Skeletal muscle tissue (tissue), 4 donors: ENCODE results near the gene BCAS3. TPM values are rescaled to one million over a fixed set of nuclear protein-coding genes. Genes with fewer than 3 reads are reported as not detected.
"Not testable (repeated sequence)": the region's sequence is repeated elsewhere in the genome, so short reads cannot be mapped to it uniquely, and the experiment has no call there.

Experiments used
- H3K27ac ChIP-seq: one replicate; pipeline ENCODE4 v1.7.0; 2013; ENCODE audit warnings: mild to moderate bottlenecking, low read depth, low read length, inconsistent platforms
- H3K27me3 ChIP-seq, 3 donors: one replicate each; pipeline ENCODE4 v1.7.0; 2013; ENCODE audit warnings: low read length in 3 of 3; ENCODE audit not compliant: control insufficient read depth in 3 of 3, insufficient read depth in 3 of 3
- H3K36me3 ChIP-seq, 3 donors: one replicate each; pipeline ENCODE4 v1.7.0; 2013; ENCODE audit warnings: low read length in 3 of 3; ENCODE audit not compliant: control insufficient read depth in 3 of 3, insufficient read depth in 3 of 3
- H3K4me1 ChIP-seq, 3 donors: one replicate each; pipeline ENCODE4 v1.7.0; 2013; ENCODE audit warnings: low read length in 3 of 3, mild to moderate bottlenecking in 3 of 3; ENCODE audit not compliant: control insufficient read depth in 3 of 3, insufficient read depth in 3 of 3
- H3K4me3 ChIP-seq, 3 donors: one replicate each; pipeline ENCODE4 v1.7.0; 2013; ENCODE audit warnings: low read length in 3 of 3
- H3K9ac ChIP-seq, 3 donors: one replicate each; pipeline ENCODE4 v1.7.0; 2013; ENCODE audit warnings: low read length in 3 of 3, mild to moderate bottlenecking in 3 of 3, moderate library complexity in 2 of 3, low read depth in 1 of 3
- H3K9me3 ChIP-seq, 3 donors: one replicate each; pipeline ENCODE4 v1.7.0; 2013; ENCODE audit warnings: low read length in 3 of 3; ENCODE audit not compliant: control insufficient read depth in 3 of 3
- total RNA-seq: library from RNA; depleted of rRNA; stranded (reverse); fragments of >200 nt; gene quantifications from one replicate; pipeline ENCODE4 v1.2.3, GENCODE V29; 2014
- donor health status: Osteomylitis.

BCAS3 gene
- total RNA-seq, 1 donor from 2014 or later, result 25.1 TPM

DNA sequence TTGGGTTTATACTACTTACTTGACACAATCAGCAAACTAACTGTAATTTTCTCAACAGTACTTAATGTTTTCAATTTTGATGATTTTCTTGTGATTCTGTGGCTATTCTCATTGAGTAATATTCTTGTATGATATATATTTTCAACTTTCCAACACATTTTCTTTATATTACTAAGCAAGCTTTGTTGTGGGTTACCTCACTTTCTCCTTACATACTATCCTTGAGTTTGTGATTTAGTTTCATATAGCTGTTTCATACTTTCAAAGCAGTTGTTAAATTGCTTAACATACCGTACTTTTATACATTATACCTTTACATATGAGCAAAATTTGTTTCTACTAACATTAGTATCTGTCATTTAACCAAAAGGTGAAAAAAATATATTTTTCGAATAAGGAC lies 197.1 kb downstream of the BCAS3 start:
- no peaks in the 10 kb centered on the region for H3K36me3 ChIP-seq
- no peaks in the 10 kb centered on the region for H3K27me3 ChIP-seq
- H3K27ac ChIP-seq, result no peak overlapping the region
- no peak overlapping the region for H3K4me3 ChIP-seq
- no peak overlapping the region for H3K9ac ChIP-seq
- no peaks in the 10 kb centered on the region for H3K4me1 ChIP-seq
- no peaks in the 10 kb centered on the region for H3K9me3 ChIP-seq

DNA sequence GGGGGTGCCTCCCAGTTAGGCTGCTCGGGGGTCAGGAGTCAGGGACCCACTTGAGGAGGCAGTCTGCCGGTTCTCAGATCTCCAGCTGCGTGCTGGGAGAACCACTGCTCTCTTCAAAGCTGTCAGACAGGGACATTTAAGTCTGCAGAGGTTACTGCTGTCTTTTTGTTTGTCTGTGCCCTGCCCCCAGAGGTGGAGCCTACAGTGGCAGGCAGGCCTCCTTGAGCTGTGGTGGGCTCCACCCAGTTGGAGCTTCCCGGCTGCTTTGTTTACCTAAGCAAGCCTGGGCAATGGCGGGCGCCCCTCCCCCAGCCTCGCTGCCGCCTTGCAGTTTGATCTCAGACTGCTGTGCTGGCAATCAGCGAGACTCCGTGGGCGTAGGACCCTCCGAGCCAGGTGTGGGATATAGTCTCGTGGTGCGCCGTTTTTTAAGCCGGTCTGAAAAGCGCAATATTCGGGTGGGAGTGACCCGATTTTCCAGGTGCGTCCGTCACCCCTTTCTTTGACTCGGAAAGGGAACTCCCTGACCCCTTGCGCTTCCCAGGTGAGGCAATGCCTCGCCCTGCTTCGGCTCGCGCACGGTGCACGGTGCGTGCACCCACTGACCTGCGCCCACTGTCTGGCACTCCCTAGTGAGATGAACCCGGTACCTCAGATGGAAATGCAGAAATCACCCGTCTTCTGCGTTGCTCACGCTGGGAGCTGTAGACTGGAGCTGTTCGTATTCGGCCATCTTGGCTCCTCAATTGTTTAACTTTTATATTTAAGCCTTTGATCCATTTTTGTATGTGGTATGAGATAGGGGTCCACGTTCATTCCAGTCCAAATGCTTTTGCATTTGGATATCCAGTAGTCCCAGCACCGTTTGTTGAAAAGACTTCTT lies 209.3 kb downstream of the BCAS3 start:
- not testable (repeated sequence) for H3K27me3 ChIP-seq, H3K4me3 ChIP-seq, H3K9me3 ChIP-seq, H3K27ac ChIP-seq, H3K36me3 ChIP-seq, H3K4me1 ChIP-seq, H3K9ac ChIP-seq

DNA sequence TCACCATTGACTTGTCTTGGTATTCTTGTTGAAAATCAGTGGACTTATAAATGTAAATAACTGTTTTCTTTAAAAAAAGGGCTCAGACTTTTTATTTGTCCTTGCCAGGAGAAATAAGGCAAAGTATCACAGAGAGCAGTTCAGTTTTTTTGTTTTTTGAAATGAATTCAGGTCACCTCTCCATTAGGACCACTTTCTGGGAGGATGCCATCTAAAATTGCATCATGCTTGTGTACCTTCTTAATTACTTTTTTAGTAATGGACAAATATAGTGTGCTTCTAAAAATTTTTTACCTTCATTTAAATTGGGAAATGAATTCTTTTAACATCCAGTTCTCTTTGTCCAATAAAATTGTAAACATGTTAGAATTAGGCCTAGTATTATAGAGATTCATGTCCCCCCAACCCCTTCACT lies 210.0 kb downstream of the BCAS3 start:
- H3K36me3 ChIP-seq, result no peaks in the 10 kb centered on the region
- no peak overlapping the region for H3K27ac ChIP-seq
- no peaks in the 10 kb centered on the region for H3K9me3 ChIP-seq
- no peak overlapping the region for H3K4me3 ChIP-seq
- no peaks in the 10 kb centered on the region for H3K27me3 ChIP-seq
- no peak overlapping the region for H3K9ac ChIP-seq
- no peaks in the 10 kb centered on the region for H3K4me1 ChIP-seq

DNA sequence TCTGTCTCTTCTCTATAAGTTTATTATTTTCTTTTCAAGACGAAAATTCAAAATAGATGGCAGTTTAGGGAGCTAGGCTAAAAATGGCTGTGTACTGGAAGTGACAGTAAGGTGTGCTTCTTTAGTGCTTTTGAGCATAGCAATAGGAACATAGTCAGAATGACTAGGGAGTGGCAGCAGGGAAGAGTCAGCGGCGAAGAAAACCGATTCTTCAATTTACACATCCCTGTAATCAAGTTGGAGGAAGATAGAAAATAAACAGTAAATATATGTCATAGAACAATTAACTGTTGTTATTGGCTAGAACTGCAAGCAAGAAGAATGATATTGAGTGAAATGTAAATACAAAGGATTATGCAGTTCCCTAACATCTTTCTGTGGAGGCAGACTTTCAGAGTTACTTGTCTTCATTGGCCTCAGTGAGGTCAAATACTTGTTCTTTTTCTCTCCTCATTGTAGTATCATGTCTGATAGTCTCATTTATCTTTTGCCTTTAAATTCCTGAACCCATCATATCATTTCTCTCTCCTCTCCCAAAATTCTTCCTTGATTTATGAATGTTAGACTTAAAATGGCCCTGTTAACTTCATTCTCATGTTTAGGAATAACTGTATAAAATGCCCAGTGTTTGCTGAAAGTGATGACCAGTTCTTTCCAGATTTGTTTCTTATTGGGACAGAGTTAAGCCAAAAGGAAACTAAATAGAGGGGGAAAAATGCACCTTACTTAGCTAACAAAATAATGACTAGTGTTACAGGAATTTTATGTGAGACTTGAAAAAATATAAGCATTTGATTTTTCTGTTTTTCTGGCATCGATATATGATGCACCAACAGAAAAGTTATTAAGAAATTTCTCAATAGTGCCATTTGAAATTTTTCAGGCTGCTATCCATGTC lies 211.4 kb downstream of the BCAS3 start:
- H3K27me3 ChIP-seq, result no peaks in the 10 kb centered on the region
- no peaks in the 10 kb centered on the region for H3K9me3 ChIP-seq
- no peak overlapping the region for H3K4me3 ChIP-seq
- no peaks in the 10 kb centered on the region for H3K36me3 ChIP-seq
- no peak overlapping the region for H3K27ac ChIP-seq
- H3K9ac ChIP-seq, result no peak overlapping the region
- H3K4me1 ChIP-seq, result no peaks in the 10 kb centered on the region

DNA sequence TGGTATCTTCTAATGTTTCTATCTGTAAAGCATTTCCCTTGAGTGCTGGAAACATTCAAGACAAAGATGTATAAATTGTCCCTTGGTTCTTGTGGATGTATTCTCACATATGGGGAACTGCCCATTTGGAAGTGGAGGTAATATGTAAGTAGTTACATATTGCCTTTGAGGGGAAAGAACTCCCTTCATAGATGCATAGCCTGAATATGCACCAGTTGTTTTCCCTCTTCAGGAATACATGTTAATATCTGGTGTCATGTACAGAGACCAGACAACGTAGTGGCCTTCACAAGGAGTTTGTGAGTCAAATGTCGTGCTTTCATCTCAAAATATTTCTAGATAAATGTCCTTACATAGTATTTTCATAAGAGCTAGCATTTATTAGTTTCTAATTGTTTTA lies 213.5 kb downstream of the BCAS3 start:
- Histone ChIP-seq H3K27me3 (no peaks in the 10 kb centered on the region), H3K9ac (no peak overlapping the region), H3K4me1 (no peaks in the 10 kb centered on the region), H3K9me3 (no peaks in the 10 kb centered on the region), H3K4me3 (no peak overlapping the region), H3K36me3 (no peaks in the 10 kb centered on the region), H3K27ac (no peak overlapping the region)

DNA sequence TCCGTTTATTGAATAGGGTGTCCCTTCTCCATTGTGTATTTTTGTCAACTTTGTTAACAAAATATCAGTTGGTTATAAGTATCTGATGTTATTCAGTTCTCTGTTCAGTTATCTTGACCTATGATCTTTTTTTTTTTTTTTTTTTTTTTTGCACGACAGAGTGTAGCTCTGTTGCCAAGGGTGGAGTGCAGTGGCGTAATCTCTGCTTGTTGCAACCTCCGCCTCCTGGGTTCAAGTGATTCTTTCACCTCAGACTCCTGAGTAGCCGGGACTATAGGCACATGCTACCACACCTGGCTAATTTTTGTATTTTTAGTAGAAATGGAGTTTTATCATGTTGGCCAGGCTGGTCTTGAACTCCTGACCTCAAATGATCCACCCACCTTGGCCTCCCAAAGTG lies 215.8 kb downstream of the BCAS3 start:
- no peaks in the 10 kb centered on the region for H3K4me1 ChIP-seq
- H3K27ac ChIP-seq, result no peak overlapping the region

DNA sequence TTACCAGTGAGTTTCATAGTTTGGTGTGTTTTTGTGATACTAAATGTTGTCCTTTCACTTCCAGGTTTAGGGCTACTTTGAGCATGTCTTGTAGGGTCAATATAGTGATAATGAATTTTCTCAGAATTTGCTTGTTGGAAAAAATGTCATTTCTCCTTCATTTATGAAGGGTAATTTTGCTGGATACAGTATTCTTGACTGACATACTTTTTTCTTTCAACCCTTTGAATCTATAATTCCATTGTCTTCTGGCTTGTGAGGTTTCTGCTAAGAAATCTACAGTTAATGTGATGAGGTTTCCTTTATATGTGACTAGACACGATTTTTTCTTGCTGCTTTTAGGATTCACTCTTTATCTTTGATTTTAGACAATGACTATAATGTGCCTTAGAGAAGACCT lies 219.3 kb downstream of the BCAS3 start:
- no peaks in the 10 kb centered on the region for H3K36me3 ChIP-seq
- no peak overlapping the region for H3K27ac ChIP-seq
- no peak overlapping the region for H3K4me3 ChIP-seq
- no peaks in the 10 kb centered on the region for H3K27me3 ChIP-seq
- H3K9me3 ChIP-seq, result peaks cover 0 to 4% (median 0%) of the 10 kb centered on the region in 3 donors
- H3K4me1 ChIP-seq, result no peaks in the 10 kb centered on the region
- H3K9ac ChIP-seq, result no peak overlapping the region

More for the DNA sequence above, 215.8 kb downstream of the BCAS3 start:
- no peak overlapping the region for H3K9ac ChIP-seq
- H3K9me3 ChIP-seq, result peaks cover 0 to 4% (median 0%) of the 10 kb centered on the region in 3 donors
- no peaks in the 10 kb centered on the region for H3K36me3 ChIP-seq
- H3K27me3 ChIP-seq, result no peaks in the 10 kb centered on the region
- no peak overlapping the region for H3K4me3 ChIP-seq

DNA sequence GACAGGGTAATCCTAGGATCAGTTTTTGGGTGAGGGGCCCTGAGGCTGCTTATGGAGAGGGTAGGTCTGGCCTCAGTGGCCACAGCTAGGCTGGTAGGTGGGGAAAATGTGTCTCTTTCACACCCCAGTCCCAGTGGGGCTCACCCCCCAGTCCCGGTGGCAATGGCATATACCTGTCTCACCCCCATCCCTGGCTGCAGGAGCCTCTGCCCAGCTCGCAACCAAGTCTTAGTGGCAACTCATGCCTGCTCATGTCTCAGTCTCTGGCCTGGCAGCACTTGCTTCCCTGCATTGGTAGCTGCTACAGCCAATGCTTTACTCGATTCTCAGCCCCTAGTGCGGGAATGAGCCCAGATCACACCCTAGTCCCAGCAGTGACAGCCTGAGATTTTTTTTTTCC lies 221.5 kb downstream of the BCAS3 start:
- Histone ChIP-seq H3K9me3 (peaks cover 0 to 4% (median 0%) of the 10 kb centered on the region in 3 donors), H3K4me3 (no peak overlapping the region), H3K36me3 (no peaks in the 10 kb centered on the region), H3K27me3 (no peaks in the 10 kb centered on the region), H3K4me1 (no peaks in the 10 kb centered on the region), H3K27ac (no peak overlapping the region), H3K9ac (no peak overlapping the region)

DNA sequence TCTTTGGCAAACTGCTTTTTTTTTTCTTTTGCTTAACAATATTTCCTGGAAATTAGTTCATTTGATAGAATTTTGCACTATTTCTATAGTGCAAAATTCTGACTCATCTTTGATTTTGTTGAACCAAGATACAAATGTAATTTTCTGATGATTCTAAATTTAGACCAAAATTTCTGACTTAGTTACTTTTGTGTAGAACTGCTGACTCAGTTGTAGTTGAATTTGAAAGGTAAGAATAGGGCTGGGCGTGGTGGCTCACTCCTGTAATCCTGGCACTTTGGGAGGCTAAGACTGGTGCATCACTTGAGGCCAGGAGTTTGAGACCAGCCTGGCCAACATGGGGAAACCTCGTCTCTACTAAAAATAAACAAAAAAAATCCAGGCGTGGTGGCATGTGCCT lies 223.0 kb downstream of the BCAS3 start:
- Histone ChIP-seq H3K27ac (no peak overlapping the region), H3K36me3 (no peaks in the 10 kb centered on the region), H3K27me3 (no peaks in the 10 kb centered on the region), H3K9ac (no peak overlapping the region), H3K4me3 (no peak overlapping the region), H3K4me1 (no peaks in the 10 kb centered on the region), H3K9me3 (peaks cover 0 to 4% (median 0%) of the 10 kb centered on the region in 3 donors)

DNA sequence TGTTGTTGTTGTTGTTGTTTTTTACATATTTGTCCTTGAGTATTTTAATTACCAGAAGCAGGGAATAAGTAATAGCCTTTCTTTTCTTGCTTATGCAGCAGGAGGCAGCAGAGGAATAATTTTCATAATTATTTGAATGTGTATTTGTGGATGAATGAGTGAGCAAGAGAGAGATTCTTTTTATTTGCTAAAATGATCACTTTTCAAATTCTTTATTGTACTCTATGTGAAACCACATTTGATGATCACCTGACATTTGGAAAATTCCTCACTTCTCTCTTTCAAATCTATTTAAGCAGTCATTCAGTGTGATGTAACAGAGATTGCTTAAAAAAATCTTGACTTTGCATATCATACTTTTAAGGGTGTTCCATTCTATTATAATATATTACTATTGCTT lies 223.6 kb downstream of the BCAS3 start:
- Histone ChIP-seq H3K27me3 (no peaks in the 10 kb centered on the region), H3K4me1 (no peaks in the 10 kb centered on the region), H3K36me3 (no peaks in the 10 kb centered on the region), H3K9ac (no peak overlapping the region), H3K27ac (no peak overlapping the region), H3K4me3 (no peak overlapping the region), H3K9me3 (peaks cover 0 to 4% (median 0%) of the 10 kb centered on the region in 3 donors)
